MCF 10A (cell line): ENCODE results near the gene DLG2. TPM values are rescaled to one million over a fixed set of nuclear protein-coding genes. Genes with fewer than 3 reads are reported as not detected.

Experiments used
- BruUV-seq: library from RNA; stranded (reverse); fragments of 400-500 nt; replicated peaks from 2 replicates; lab custom pipeline; 2021; lab: Mats Ljungman, UMichigan
- CTCF ChIA-PET: fragments of 300-600 bp; sonication (Branson Sonifier 250); formaldehyde crosslinking; extraction: SDS; loops from one replicate; lab custom pipeline; 2021; ENCODE audit warnings: antibody characterized with exemption, inconsistent platforms; lab: Yijun Ruan, JAX
- POLR2A ChIA-PET: fragments of 300-600, 350-650 bp; sonication (Branson Sonifier 250); formaldehyde crosslinking; extraction: SDS; loops from one replicate; lab custom pipeline; 2020; ENCODE audit warnings: antibody characterized with exemption, inconsistent platforms; lab: Yijun Ruan, JAX
- DNase-seq: peaks from one replicate; pipeline ENCODE4 v3.0.0-alpha.2; 2018; ENCODE audit not compliant: unreplicated experiment
- H3K27ac Mint-ChIP-seq: one replicate; pipeline ENCODE4 v1.8.0; 2022; ENCODE audit warnings: mild to moderate bottlenecking, low read depth, mixed read lengths; ENCODE audit not compliant: unreplicated experiment
- H3K27me3 Mint-ChIP-seq: one replicate; pipeline ENCODE4 v1.8.0; 2022; ENCODE audit warnings: mixed read lengths; ENCODE audit not compliant: insufficient read depth, unreplicated experiment
- H3K36me3 Mint-ChIP-seq: one replicate; pipeline ENCODE4 v1.8.0; 2022; ENCODE audit warnings: mild to moderate bottlenecking, moderate library complexity, mixed read lengths; ENCODE audit not compliant: insufficient read depth, unreplicated experiment
- H3K4me1 Mint-ChIP-seq: one replicate; pipeline ENCODE4 v1.8.0; 2022; ENCODE audit warnings: mixed read lengths; ENCODE audit not compliant: insufficient read depth, unreplicated experiment
- H3K4me3 Mint-ChIP-seq: one replicate; pipeline ENCODE4 v1.8.0; 2022; ENCODE audit warnings: mild to moderate bottlenecking, moderate library complexity, mixed read lengths; ENCODE audit not compliant: unreplicated experiment
- H3K9me3 Mint-ChIP-seq: one replicate; pipeline ENCODE4 v1.8.0; 2022; ENCODE audit warnings: mixed read lengths; ENCODE audit not compliant: unreplicated experiment
- CTCF ChIP-seq: fragments of 200-600 bp; IDR thresholded peaks from one replicate; pipeline ENCODE4 v1.8.0; 2022; ENCODE audit warnings: antibody characterized with exemption, mild to moderate bottlenecking; ENCODE audit not compliant: unreplicated experiment
- intact Hi-C: fragments of 100-400 bp; cut with micrococcal nuclease; formaldehyde crosslinking; loops from 2 replicates; pipeline ENCODE4 v1.14.1; 2022
- total RNA-seq: library from RNA; stranded (reverse); gene quantifications from 2 replicates; pipeline ENCODE4 v1.2.3, GENCODE V29; 2022

The DLG2 gene
- total RNA-seq, 1 experiment from 2014 or later, result 0.26 TPM

- intact Hi-C loops, result no loop called here
- ChIA-PET CTCF (interaction anchor here (0.5 kb wide), 1 partner anchor 57 kb away, joined by 3 read pairs; no protein-coding TSS in a partner anchor), POLR2A (interaction anchor here (0.6 kb wide), 1 partner anchor 1537 kb away, joined by 5 read pairs; no protein-coding TSS in a partner anchor)
- Mint-ChIP-seq H3K36me3 (no peaks in the 10 kb centered on the region), H3K27ac (no peak overlapping the region), H3K4me3 (no peak overlapping the region), H3K4me1 (no peaks in the 10 kb centered on the region), H3K9me3 (no peaks in the 10 kb centered on the region), H3K27me3 (peaks cover 37% of the 10 kb centered on the region)
- BruUV-seq, result no TSS peak
- no peak for DNase-seq
- no peak for TF ChIP-seq CTCF
Measured at GRCh38 chr11:84795698-84796097, 831.4 kb downstream of the DLG2 start.

GRCh38 chr11:84794663-84795443, 832.3 kb downstream of the DLG2 start:
- BruUV-seq, result no TSS peak
- intact Hi-C loops, result no loop called here

GRCh38 chr11:84793318-84793717, 833.8 kb downstream of the DLG2 start:
- Mint-ChIP-seq H3K27me3 (peaks cover 61% of the 10 kb centered on the region), H3K27ac (no peak overlapping the region), H3K36me3 (no peaks in the 10 kb centered on the region), H3K4me3 (no peak overlapping the region), H3K9me3 (no peaks in the 10 kb centered on the region), H3K4me1 (no peaks in the 10 kb centered on the region)
- no peak for DNase-seq
- no peak for TF ChIP-seq CTCF
- ChIA-PET POLR2A (no interaction called here), CTCF (interaction anchor here (0.8 kb wide), 1 partner anchor 200 kb away, joined by 4 read pairs; no protein-coding TSS in a partner anchor)
- intact Hi-C loops, result no loop called here
- no TSS peak for BruUV-seq

More at GRCh38 chr11:84794663-84795443, 832.3 kb downstream of the DLG2 start:
- no peak for DNase-seq
- no peak for TF ChIP-seq CTCF
- H3K9me3 Mint-ChIP-seq, result no peaks in the 10 kb centered on the region
- no peak overlapping the region for H3K27ac Mint-ChIP-seq
- CTCF ChIA-PET, result interaction anchor here (0.5 to 0.9 kb wide), 2 partner anchors 19 to 56 kb away, joined by 3 to 5 read pairs; no protein-coding TSS in a partner anchor
- H3K27me3 Mint-ChIP-seq, result peaks cover 45% of the 10 kb centered on the region
- POLR2A ChIA-PET, result interaction anchor here (0.6 kb wide), 2 partner anchors 14 to 1536 kb away, joined by 3 to 5 read pairs; no protein-coding TSS in a partner anchor
- H3K4me3 Mint-ChIP-seq, result no peak overlapping the region
- H3K4me1 Mint-ChIP-seq, result no peaks in the 10 kb centered on the region
- no peaks in the 10 kb centered on the region for H3K36me3 Mint-ChIP-seq

GRCh38 chr11:84790849-84791427, 836.2 kb downstream of the DLG2 start:
- Mint-ChIP-seq H3K27me3 (peaks cover 83% of the 10 kb centered on the region), H3K4me3 (no peak overlapping the region), H3K4me1 (no peaks in the 10 kb centered on the region), H3K36me3 (no peaks in the 10 kb centered on the region), H3K27ac (no peak overlapping the region), H3K9me3 (no peaks in the 10 kb centered on the region)
- no peak for TF ChIP-seq CTCF
- no peak for DNase-seq
- CTCF ChIA-PET, result no interaction called here
- no TSS peak for BruUV-seq
- intact Hi-C loops, result no loop called here
- POLR2A ChIA-PET, result no interaction called here
